Smooth muscle cell (in vitro differentiated cells): ENCODE measurements around the gene MTHFD1L. TPM values are rescaled to one million over a fixed set of nuclear protein-coding genes. Genes with fewer than 3 reads are reported as not detected.

Experiments used
- DNase-seq: peaks from one replicate; lab custom pipeline; 2025; ENCODE audit not compliant: unreplicated experiment; lab: John Stamatoyannopoulos, UW
- H2AFZ ChIP-seq: fragments of 200-600 bp; sonication (generic); 2 replicates; pipeline ENCODE4 v1.6.0; 2016; ENCODE audit warnings: antibody characterized with exemption, low read depth, mild to moderate bottlenecking
- H3F3A ChIP-seq: fragments of 200-600 bp; sonication (generic); 2 replicates; pipeline ENCODE4 v1.6.0; 2017; ENCODE audit warnings: antibody characterized with exemption, low read depth
- H3K27ac ChIP-seq: fragments of 200-600 bp; sonication (generic); 2 replicates; pipeline ENCODE4 v1.5.1; 2016; ENCODE audit warnings: low read depth, mild to moderate bottlenecking
- H3K27me3 ChIP-seq: fragments of 200-600 bp; sonication (generic); 2 replicates; pipeline ENCODE4 v1.6.1; 2016; ENCODE audit warnings: low read depth, mild to moderate bottlenecking
- H3K36me3 ChIP-seq: fragments of 200-600 bp; sonication (generic); 2 replicates; pipeline ENCODE4 v1.5.1; 2016; ENCODE audit warnings: low read depth
- H3K4me1 ChIP-seq: fragments of 200-600 bp; sonication (generic); 2 replicates; pipeline ENCODE4 v1.5.1; 2016; ENCODE audit warnings: low read depth
- H3K4me2 ChIP-seq: fragments of 200-600 bp; sonication (generic); 2 replicates; pipeline ENCODE4 v1.6.0; 2016; ENCODE audit warnings: mild to moderate bottlenecking
- H3K4me3 ChIP-seq: fragments of 200-600 bp; sonication (generic); 2 replicates; pipeline ENCODE4 v1.5.1; 2016; ENCODE audit warnings: mild to moderate bottlenecking
- H3K79me2 ChIP-seq: fragments of 200-600 bp; sonication (generic); 2 replicates; pipeline ENCODE4 v1.6.0; 2016; ENCODE audit warnings: low read depth, mild to moderate bottlenecking
- H3K9ac ChIP-seq: fragments of 200-600 bp; sonication (generic); 2 replicates; pipeline ENCODE4 v1.6.0; 2016; ENCODE audit warnings: low read depth
- H3K9me3 ChIP-seq: fragments of 200-600 bp; sonication (generic); replicated peaks from 2 replicates; pipeline ENCODE4 v1.5.1; 2016; ENCODE audit warnings: low read depth
- H4K20me1 ChIP-seq: fragments of 200-600 bp; sonication (generic); 2 replicates; pipeline ENCODE4 v1.6.0; 2016; ENCODE audit warnings: low read depth
- WGBS: methylation state at CpG from one replicate; pipeline ENCODE4 v1.1.7; 2016; ENCODE audit warnings: low lambda C conversion rate; 5-methylcytosine and 5-hydroxymethylcytosine counted together
- polyA plus RNA-seq: library from polyadenylated mRNA; unstranded; fragments of >200 nt; fragmentation: Nextera tagmentation; extraction: Ambion mirVana; gene quantifications from 2 replicates; pipeline ENCODE4 v1.2.1, GENCODE V29; 2016
- total RNA-seq: library from RNA; depleted of rRNA; stranded (reverse); fragments of >200 nt; gene quantifications from 2 replicates; pipeline ENCODE4 v1.2.3, GENCODE V29; 2014
- TF ChIP-seq, protein P1 (sequence below): fragments of 200-600 bp; sonication (generic); IDR thresholded peaks from 2 replicates; pipeline ENCODE4 v1.5.1; 2017; ENCODE audit warnings: borderline replicate concordance, mild to moderate bottlenecking, antibody characterized with exemption; ENCODE audit not compliant: insufficient read depth, poor library complexity, severe bottlenecking

MTHFD1L gene
- total and polyA plus RNA-seq, 2 experiments from 2014 or later: 35.9 to 46.2 TPM

- no peak overlapping the region for H3K27ac ChIP-seq
- no peak overlapping the region for H3K4me3 ChIP-seq
Observed at GRCh38 chr6:151004383-151005024, 139.0 kb downstream of the MTHFD1L start.

GRCh38 chr6:151005164-151005563 lies 139.7 kb downstream of the MTHFD1L start:
- Histone ChIP-seq H3K4me1 (peaks cover 4% of the 10 kb centered on the region), H3K79me2 (no peaks in the 10 kb centered on the region), H3K27me3 (no peaks in the 10 kb centered on the region), H3K9ac (no peak overlapping the region), H3K4me3 (no peak overlapping the region), H3K27ac (no peak overlapping the region), H3K36me3 (no peaks in the 10 kb centered on the region), H4K20me1 (peaks cover 3% of the 10 kb centered on the region), H3F3A (no peaks in the 10 kb centered on the region), H3K9me3 (no peaks in the 10 kb centered on the region), H3K4me2 (no peak overlapping the region), H2AFZ (no peak overlapping the region)
- TF ChIP-seq, protein P1, sequence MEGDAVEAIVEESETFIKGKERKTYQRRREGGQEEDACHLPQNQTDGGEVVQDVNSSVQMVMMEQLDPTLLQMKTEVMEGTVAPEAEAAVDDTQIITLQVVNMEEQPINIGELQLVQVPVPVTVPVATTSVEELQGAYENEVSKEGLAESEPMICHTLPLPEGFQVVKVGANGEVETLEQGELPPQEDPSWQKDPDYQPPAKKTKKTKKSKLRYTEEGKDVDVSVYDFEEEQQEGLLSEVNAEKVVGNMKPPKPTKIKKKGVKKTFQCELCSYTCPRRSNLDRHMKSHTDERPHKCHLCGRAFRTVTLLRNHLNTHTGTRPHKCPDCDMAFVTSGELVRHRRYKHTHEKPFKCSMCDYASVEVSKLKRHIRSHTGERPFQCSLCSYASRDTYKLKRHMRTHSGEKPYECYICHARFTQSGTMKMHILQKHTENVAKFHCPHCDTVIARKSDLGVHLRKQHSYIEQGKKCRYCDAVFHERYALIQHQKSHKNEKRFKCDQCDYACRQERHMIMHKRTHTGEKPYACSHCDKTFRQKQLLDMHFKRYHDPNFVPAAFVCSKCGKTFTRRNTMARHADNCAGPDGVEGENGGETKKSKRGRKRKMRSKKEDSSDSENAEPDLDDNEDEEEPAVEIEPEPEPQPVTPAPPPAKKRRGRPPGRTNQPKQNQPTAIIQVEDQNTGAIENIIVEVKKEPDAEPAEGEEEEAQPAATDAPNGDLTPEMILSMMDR: no peak
- WGBS: 96% methylated on average over 6 of the region's 6 CpGs
- no peak for DNase-seq

More at GRCh38 chr6:151004383-151005024, 139.0 kb downstream of the MTHFD1L start:
- H3F3A ChIP-seq: no peaks in the 10 kb centered on the region
- no peak overlapping the region for H3K4me2 ChIP-seq
- no peak for DNase-seq
- WGBS: 70% methylated on average over 8 of the region's 8 CpGs
- TF ChIP-seq, protein P1: no peak
- H2AFZ ChIP-seq: no peak overlapping the region
- peaks cover 3% of the 10 kb centered on the region for H4K20me1 ChIP-seq
- H3K79me2 ChIP-seq: no peaks in the 10 kb centered on the region
- H3K36me3 ChIP-seq: no peaks in the 10 kb centered on the region
- no peaks in the 10 kb centered on the region for H3K4me1 ChIP-seq
- H3K9me3 ChIP-seq: no peaks in the 10 kb centered on the region
- no peak overlapping the region for H3K9ac ChIP-seq
- no peaks in the 10 kb centered on the region for H3K27me3 ChIP-seq

DNA sequence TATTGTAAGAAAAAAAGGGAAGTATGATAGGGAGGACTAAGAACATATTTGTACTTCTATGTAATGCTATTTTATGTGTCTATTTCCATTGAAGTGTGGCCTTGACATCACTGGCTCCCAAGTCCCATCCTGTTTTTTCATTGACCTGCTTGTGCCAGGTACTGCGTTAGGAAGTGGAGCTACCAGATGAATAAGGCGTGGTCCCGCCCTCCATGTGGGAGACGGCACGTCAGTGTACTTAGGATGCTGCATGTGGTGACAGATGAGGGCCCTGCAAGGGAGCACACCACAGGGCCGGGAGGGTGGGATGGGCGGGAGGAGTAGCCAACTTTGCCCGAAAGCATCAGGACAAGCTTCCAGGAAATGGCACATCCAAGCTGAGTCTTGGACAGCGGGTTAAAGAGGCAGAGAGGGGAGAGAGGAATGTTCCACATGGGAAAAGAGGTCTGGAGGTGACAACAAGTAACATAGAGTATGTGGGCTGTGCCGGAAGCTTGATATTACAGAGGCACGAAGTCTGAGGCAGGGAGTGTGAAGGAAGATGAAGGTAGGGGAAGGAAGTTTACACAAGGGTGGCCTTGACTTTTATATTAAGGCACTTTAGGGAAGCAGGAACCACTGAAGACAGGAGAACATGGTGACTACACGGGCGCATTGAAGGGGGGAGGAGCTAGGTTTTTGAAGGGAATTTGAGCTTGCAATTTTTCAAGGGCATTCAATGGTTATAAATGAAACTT lies 140.6 kb downstream of the MTHFD1L start:
- Histone ChIP-seq H3K9me3 (no peaks in the 10 kb centered on the region), H3K27me3 (no peaks in the 10 kb centered on the region), H2AFZ (no peak overlapping the region), H3K4me1 (peaks cover 7% of the 10 kb centered on the region), H3K79me2 (no peaks in the 10 kb centered on the region), H3K36me3 (no peaks in the 10 kb centered on the region), H3K4me2 (no peak overlapping the region), H3K27ac (no peak overlapping the region), H3K4me3 (no peak overlapping the region), H4K20me1 (peaks cover 3% of the 10 kb centered on the region), H3K9ac (no peak overlapping the region), H3F3A (no peaks in the 10 kb centered on the region)
- no peak for DNase-seq
- 92% methylated on average over 13 of the region's 13 CpGs for WGBS
- TF ChIP-seq, protein P1: no peak
